ENCODE results near the gene MSL1.

DNA sequence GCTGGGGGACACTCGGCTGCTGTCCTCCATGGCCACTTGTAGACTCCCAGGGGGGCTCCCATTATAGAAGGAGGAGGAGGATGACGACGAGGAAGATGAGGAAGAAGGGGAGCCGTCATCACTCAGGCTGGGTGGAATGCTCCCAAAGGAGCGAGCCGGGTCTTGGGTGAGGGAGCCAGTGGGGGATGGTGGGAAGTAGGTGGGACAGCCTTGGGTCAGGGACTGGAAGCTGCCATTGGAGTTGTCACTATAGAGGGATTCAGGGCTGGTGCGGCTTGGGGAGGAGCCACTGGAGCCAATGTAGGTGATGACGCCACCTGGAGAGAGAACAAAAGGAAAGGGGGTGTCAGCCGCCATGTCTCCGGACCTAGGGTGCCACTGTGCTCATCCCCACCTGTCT is 24.7 kb upstream of the MSL1 start:
- no peak for TF ChIP-seq POLR2AphosphoS5 (IDR thresholded peaks at IDR 0.05)
- TF ChIP-seq, protein P1, sequence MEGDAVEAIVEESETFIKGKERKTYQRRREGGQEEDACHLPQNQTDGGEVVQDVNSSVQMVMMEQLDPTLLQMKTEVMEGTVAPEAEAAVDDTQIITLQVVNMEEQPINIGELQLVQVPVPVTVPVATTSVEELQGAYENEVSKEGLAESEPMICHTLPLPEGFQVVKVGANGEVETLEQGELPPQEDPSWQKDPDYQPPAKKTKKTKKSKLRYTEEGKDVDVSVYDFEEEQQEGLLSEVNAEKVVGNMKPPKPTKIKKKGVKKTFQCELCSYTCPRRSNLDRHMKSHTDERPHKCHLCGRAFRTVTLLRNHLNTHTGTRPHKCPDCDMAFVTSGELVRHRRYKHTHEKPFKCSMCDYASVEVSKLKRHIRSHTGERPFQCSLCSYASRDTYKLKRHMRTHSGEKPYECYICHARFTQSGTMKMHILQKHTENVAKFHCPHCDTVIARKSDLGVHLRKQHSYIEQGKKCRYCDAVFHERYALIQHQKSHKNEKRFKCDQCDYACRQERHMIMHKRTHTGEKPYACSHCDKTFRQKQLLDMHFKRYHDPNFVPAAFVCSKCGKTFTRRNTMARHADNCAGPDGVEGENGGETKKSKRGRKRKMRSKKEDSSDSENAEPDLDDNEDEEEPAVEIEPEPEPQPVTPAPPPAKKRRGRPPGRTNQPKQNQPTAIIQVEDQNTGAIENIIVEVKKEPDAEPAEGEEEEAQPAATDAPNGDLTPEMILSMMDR (IDR thresholded peaks at IDR 0.05): no peak
- no peak for TF ChIP-seq POLR2A (IDR thresholded peaks at IDR 0.05)

All from sigmoid colon (tissue), 4 donors.